HTERT RPE-1 (cell line): ENCODE measurements around the gene GPD1L.
"Not testable (repeated sequence)": the region's sequence is repeated elsewhere in the genome, so short reads cannot be mapped to it uniquely, and the experiment has no call there.

Experiments used
- in situ Hi-C: fragments of 300-500 bp; cut with MboI; formaldehyde crosslinking; loops from 4 replicates; pipeline ENCODE4 v1.14.3; 2020; ENCODE audit warnings: low sequenced_read_pairs

GPD1L gene

DNA sequence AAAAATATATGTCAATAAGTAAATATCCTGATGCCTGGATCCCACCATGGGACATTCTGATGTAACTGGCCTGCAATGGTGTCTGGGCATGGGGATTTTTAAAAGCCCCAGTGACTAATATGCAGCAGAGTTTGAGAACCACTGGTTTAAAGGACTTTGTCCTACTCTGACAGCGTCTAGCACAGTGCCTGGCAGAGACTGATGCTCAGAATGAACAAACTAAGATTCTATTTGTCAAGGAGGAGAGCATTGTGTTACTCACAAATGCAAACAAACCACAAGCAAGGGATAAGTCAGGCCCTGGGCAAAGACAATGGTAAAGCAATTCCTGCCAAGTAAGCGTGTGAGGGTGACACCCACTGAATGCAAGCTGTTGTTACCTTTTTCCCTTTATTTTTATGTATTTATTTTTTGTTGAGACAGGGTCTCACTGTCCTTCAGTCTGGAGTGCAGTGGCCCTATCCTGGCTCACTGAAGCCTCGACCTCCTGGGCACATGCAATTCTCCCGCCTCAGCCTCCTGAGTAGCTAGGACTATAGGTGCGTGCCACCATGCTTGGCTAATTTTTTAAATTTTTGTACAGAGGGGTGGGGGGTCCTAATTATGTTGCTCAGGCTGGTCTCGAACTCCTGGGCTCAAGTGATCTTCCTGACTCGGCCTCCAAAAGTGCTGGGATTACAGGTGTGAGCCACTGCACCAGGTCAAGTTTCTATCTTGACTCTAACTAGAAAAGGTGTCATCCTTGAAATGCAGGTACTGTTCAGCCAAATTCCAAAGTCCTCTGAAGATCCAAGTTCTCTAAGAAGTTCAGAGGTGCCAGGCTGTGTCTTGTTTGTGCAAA lies 909 bp upstream of the GPD1L start:
- in situ Hi-C loops, result no loop called here

DNA sequence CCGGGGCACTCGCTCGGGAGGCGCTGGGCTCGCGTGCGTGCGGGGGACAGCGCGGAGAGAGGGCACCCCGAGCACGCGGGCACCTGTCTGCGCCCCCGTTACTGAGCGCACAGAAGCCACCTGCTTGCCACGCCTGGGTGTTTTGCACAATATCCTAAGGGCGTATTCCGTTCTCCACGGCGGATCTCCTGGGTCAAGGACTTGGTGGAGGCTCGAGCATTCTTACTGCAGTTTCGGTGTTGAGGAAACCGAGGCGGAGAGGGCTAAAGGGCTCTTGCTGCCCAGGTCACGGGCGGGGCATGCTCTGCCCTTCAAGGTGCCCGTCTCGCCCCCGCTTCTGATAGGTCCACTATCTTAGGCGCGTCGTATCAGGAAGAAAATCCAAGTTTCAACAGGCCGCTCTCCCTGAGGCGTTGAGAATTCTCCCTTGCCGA lies 526 bp downstream of the GPD1L start:
- in situ Hi-C loops, result no loop called here

- in situ Hi-C loops, result not testable (repeated sequence)
Measured at GRCh38 chr3:32108224-32108623, 1.8 kb downstream of the GPD1L start.

DNA sequence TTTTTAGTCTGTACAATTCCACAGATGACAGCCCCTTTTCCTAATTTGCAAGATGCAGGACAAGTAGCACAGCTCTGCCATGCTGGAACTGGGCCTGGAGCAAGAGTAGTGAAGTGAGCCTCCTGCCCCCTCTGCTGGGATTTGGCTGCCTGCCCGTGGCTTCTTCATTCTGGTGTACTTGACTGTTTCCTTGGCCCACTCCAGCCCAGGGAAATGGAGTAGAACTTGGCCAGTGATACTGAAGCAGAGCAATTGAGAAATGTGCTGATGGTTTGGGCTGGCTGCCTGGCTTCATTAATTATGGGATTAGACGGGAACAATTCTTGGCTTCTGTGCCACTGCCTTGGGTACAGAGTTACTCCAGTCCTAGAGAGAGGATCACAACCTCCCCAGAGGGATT lies 2.8 kb downstream of the GPD1L start:
- in situ Hi-C loops, result no loop called here

DNA sequence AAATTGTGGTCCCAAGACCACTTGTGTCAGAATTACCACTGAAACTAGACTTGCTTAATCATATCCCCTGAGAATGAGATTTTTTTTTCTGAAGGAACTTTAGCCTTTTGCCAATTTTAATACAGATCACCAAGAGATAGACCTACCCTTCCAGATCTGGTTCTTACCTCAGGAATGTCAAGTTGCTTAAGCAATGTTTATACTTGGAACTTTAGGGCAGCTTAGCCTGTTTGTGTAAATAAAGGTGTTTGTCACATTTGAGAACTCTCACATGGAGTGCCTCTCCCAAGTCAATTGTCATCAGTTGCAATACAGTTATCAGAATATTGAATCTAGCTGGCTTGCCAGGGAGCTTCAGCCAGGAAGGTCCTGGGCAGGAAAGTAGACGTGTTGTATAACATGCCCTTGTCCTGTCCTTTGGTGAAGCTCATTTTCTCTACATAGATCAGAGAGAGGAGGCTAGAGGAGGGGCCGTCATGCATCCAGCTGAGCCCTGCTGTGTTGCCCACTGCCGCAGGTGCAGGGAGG lies 3.9 kb downstream of the GPD1L start:
- in situ Hi-C loops, result no loop called here

DNA sequence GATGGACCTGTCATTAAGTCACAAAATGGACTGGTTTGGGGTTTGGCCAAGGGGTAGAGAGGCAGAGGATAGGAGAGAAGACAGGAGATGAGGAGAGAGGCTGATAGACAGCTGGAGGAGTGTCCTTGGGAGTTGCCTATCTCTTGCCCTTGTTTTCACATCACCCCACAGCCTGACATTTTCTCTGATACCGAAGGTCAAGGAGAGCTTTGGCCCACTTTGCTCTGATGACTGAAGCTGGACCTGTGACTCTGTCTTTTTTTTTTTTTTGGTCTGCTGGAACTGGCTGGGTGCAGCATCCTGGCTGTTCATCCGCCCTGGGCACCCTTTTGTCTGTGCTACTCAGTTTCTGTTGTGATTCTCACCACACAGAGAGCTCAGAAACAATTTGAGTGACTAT lies 5.1 kb downstream of the GPD1L start:
- in situ Hi-C loops, result no loop called here

DNA sequence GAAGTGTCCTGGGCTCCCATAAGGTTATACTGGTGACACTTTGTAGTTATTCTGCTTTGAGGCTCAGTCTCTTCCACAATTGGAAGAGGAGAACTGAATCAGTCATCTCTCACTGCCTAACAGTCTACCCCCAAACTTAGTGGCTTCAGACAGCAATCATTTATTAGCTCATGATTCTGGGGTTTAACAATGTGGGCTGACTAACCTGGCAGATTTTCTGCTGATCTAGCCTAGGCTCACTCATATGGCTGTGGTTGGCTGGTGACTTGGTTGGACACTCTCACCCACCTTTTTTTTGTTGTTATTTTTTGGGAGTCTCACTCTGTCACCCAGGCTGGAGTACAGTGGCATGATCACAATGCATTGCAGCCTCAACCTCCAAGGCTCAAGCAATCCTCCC lies 7.1 kb downstream of the GPD1L start:
- in situ Hi-C loops, result no loop called here

DNA sequence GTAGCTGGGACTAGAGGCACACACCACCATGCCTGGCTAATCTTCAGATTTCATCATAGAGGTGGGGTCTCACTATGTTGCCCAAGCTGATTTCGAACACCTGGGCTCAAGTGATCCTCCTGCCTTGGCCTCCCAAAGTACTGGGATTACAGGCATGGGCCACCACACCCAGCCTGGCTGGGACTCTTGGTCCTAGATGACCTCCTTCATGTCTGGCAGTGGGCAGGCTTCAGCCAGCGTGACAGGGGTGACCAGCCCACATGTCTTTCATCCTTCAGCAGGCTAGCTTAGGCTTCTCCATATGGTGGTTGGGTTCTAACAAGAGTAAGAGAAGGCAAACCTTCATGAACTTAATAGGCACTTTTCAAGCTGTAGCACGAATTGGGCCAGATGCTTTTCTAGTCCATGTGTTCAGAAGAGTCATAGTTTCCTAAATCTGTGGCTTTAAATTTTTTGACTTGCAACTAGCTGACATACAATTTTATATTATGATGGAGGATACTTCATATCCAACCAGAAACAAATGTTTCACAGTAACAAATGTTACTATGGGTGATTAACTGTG lies 7.6 kb downstream of the GPD1L start:
- in situ Hi-C loops, result no loop called here

DNA sequence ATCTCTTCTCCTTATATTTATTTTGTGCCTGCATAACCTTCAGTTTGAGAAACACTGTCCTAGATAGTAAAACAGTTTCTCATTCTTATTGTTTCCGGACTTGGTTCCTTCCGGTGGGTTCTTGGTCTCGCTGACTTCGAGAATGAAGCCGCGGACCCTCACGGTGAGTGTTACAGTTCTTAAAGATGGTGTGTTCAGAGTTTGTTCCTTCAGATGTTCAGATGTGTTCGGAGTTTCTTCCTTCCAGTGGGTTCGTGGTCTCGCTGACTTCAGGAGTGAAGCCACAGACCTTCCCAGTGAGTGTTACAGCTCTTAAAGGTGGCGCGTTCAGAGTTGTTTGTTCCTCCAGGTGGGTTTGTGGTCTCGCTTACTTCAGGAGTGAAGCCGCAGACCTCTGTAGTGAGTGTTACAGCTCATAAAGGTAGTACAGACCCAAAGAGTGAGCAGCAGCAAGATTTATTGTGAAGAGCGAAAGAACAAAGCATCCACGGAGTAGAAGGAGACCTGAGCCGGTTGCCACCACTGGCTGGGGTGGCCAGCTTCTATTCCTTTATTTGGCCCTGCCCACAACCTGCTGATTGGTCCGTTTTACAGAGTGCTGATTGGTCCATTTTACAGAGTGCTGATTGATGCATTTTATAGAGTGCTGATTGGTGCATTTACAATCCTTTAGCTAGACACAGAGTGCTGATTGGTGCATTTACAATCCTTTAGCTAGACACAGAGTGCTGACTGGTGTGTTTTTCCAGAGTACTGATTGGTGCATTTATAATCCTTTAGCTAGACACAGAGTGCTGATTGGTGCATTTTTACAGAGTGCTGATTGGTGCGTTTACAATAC lies 8.3 kb downstream of the GPD1L start:
- in situ Hi-C loops, result not testable (repeated sequence)

DNA sequence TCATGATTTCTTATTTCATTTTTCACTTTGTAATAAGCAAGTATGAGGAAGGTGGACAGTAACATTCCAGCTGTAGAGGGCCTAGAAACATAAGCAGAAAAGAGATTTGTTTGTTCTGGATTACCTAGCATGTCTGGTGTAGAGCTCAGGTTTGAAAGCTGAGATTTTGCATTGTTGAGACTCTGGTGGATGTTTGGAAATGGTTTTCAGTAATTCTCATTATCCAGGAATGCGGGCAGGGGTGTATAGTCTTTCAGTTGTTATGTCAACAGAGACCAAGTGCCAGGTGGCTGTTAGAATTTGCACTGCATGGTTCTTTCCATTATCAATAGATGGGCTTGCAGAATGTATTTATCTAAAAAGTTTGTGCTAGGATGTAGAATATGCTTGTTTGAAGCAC lies 10.9 kb downstream of the GPD1L start:
- in situ Hi-C loops, result no loop called here

DNA sequence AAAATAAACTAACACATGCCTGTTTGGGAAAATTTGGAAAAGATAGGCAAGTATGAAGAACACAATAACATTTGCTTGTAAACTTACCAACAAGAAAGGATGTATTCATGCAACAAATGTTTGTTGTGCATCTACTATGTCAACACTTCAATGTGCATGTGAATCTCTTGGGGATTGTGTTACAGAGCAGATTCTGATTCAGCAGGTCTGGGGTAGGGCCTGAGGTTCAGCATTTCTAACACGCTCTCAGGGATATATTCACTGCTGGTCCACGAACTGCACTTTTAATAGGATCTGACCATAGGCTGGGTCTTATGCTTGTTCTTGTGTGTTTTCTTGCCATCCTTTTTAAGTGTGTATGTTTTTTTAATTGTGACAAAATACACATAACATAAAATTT lies 11.8 kb downstream of the GPD1L start:
- in situ Hi-C loops, result no loop called here

DNA sequence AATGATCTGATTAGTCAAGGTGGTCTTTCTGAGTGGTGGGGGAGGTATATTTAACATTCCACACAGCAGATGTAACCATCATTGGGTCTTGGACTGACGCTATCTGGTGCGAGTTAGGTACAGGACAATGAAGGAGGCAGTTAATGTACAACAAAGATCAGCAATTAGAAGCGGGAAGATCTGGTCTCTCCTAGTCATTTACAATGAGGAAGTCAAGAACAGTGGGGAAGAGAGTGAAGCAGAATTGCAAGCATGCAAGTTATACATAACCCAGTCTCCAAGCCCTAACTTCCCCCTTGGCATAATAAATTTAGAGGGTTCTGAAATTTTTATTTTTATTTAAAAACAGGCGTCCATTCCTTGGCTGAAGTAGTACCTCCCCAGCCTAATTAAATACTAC lies 14.1 kb downstream of the GPD1L start:
- in situ Hi-C loops, result no loop called here

DNA sequence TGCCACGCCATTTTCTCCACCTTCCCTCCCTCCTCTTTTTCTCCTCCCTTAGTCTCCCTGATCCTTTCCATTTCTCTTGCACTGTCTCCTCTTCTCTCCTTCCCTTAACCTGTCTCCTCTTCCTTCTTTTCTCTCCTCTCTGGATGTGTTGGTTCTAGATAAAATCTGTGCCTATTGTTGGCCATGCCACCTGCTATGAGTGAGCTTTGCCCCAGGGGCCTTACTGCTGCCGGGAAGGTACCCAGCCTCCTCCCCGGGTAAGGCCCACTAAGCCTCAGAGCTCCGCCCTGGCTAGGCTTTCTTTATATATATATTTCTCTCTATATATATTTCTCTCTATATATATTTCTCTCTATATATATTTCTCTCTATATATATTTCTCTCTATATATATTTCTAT lies 14.7 kb downstream of the GPD1L start:
- in situ Hi-C loops, result no loop called here

DNA sequence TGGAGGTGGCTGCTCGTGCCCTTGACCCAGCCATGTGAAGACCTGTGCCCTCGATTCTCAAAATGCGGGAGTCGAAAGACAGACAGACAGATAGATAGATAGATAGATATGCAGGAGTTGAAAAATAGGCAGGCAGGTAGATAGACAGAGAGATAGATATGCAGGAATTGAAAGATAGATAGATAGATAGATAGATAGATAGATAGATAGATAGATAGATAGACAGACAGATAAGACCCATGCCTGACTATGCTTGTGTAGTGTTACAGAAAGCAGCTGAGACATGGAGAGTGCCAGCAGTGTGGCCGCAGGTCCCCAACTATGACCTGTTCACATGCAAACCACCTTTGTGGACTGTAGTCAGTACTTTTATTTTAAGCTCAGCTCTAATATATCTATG lies 17.2 kb downstream of the GPD1L start:
- in situ Hi-C loops, result no loop called here

GRCh38 chr3:32125012-32125411 lies 18.6 kb downstream of the GPD1L start:
- in situ Hi-C loops, result no loop called here

- in situ Hi-C loops, result no loop called here
Measured at GRCh38 chr3:32126305-32127015, 20.0 kb downstream of the GPD1L start.

DNA sequence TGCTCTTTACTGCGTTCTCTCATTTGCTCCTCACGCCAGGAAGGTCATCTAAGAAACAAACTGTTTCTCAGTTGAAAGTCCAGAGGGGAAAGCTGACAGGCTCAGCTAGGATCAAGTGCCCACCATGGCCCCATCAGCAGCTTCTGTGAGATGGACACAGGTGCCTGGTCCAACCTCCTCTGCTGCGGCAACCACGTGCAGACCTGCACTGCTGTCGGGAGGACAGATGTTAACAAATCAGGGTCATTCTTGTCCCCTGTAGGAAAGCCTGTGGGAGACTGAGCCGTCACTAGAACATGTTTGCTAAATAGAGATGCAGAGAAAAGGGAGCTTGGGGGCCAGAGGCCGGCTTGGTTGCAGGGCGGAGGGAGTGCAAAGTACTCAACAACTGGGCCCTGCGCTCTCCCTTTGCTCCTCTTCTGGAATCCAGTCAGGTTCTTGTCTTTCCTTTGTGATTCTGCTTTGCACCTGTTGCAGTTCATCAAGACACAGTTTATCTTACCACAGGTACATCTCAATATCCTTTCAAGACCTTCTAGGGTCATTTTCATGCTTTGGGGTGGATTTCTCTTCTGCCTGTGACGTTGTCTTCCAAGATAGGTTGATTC lies 20.9 kb downstream of the GPD1L start:
- in situ Hi-C loops, result no loop called here

DNA sequence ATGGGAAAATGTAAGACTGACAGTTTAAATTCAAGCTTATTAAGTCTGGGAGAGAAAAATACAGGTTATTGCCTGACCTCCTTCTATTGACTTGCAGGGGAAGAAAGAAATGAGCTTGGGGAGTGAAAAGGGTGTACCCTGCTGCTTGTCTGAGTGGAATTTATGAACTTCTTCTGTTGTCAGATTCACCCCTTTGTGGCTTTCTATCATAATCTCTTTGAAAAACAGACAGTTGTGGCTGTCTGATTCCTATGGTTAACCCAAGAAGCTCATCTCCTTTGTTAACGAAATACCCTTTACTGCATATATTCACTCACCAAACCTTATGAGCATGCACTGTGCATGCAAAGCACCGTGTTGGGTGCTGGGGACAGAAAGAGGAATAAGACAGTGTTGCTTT lies 22.5 kb downstream of the GPD1L start:
- in situ Hi-C loops, result no loop called here

DNA sequence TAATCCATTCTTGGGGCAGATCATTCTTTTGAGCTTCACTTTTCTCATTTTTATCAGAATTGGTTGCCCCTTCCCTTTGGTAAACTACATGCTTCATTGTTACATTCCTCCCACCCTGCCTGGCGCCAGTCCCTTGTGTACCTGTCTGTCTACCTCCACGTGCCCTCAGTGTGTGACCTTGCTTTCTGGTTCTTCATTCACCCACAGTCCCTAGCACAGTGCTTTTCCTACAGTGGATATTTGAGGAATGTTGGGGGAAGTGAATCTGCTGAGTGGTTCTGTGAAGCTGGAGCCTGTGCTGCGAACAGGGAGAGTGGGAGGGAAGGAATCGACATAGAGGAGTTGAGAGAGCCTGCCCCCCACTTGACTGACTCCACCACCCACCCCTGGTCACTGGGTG lies 23.4 kb downstream of the GPD1L start:
- in situ Hi-C loops, result no loop called here

- in situ Hi-C loops, result no loop called here
Measured at GRCh38 chr3:32132121-32132520, 25.7 kb downstream of the GPD1L start.

- in situ Hi-C loops, result no loop called here
Measured at GRCh38 chr3:32132706-32133105, 26.3 kb downstream of the GPD1L start.
